GM12878 (cell line): ENCODE measurements around the gene TOP1.

Source experiments
- BCLAF1 ChIP-seq: fragments of 450-650 bp; IDR thresholded peaks from 2 replicates; pipeline ENCODE4 v1.6.1; 2017; ENCODE audit warnings: antibody characterized with exemption, mild to moderate bottlenecking, moderate library complexity
- CREM ChIP-seq: IDR thresholded peaks from 2 replicates; pipeline ENCODE4 v1.6.1; 2014; ENCODE audit warnings: antibody characterized with exemption, low read depth
- CTCF ChIP-seq, 3 experiments: IDR thresholded peaks in 2 of 3; conservative IDR thresholded peaks in 1 of 3; 2 replicates each; pipeline ENCODE4 v1.5.1; 2011; ENCODE audit warnings: low read depth in 3 of 3, low read length in 3 of 3, mild to moderate bottlenecking in 3 of 3, control low read depth in 2 of 3, moderate library complexity in 2 of 3, inconsistent platforms in 1 of 3, mixed read lengths in 1 of 3; ENCODE audit not compliant: control insufficient read depth in 2 of 3, insufficient read depth in 1 of 3; ENCODE audit errors: extremely low read depth in 1 of 3
- ESRRA ChIP-seq: IDR thresholded peaks from 2 replicates; pipeline ENCODE4 v1.6.1; 2012; ENCODE audit warnings: mild to moderate bottlenecking, low read length, improper control_type of control experiment
- EZH2 ChIP-seq: IDR thresholded peaks from 2 replicates; pipeline ENCODE4 v1.6.1; 2012; ENCODE audit warnings: low read depth, mild to moderate bottlenecking, control low read depth, inconsistent platforms, low read length, borderline replicate concordance; ENCODE audit not compliant: control insufficient read depth
- HDAC6 ChIP-seq: fragments of 200-600 bp; sonication (generic); IDR thresholded peaks from one replicate; pipeline ENCODE4 v1.8.0; 2017; ENCODE audit warnings: antibody characterized with exemption; ENCODE audit not compliant: unreplicated experiment
- MLLT1 ChIP-seq: fragments of 450-650 bp; IDR thresholded peaks from 2 replicates; pipeline ENCODE4 v1.6.1; 2016; ENCODE audit warnings: mild to moderate bottlenecking
- NR2C2 ChIP-seq: IDR thresholded peaks from 2 replicates; pipeline ENCODE4 v1.6.1; 2011; ENCODE audit warnings: borderline replicate concordance, low read depth; ENCODE audit not compliant: control insufficient read depth, insufficient read length
- SRF ChIP-seq, 2 experiments: IDR thresholded peaks; 2 replicates each; pipeline ENCODE4 v1.6.1; 2011; ENCODE audit warnings: low read depth in 2 of 2, low read length in 2 of 2, mild to moderate bottlenecking in 1 of 2, moderate library complexity in 1 of 2
- STAT3 ChIP-seq: IDR thresholded peaks from 2 replicates; pipeline ENCODE4 v1.6.1; 2011; ENCODE audit warnings: low read depth, low read length, improper control_type of control experiment

- TF ChIP-seq STAT3 (no peak), CTCF (IDR thresholded peaks at IDR 0.05 in 2 of 3, conservative IDR thresholded peaks at IDR 0.05 in 1 of 3; ENCODE audit: control insufficient read depth in 2 of 3, extremely low read depth in 1 of 3, insufficient read depth in 1 of 3, low read depth in 3 of 3, low read length in 3 of 3) (no peak), EZH2 (no peak), CREM (no peak), ESRRA (no peak), HDAC6 (no peak), SRF (IDR thresholded peaks at IDR 0.05; ENCODE audit: low read depth in 2 of 2, low read length in 2 of 2) (no peak), BCLAF1 (no peak), NR2C2 (no peak), MLLT1 (no peak)
Measured at GRCh38 chr20:41123631-41124030, 95.0 kb downstream of the TOP1 start.
